ENCODE data around the gene GADL1.
A peak's percentile ranks its signal among the peaks of the same experiment; 100 is the strongest.

GADL1 gene

GRCh38 chr3:30752491-30752890, 142.0 kb downstream of the GADL1 start:
- no peak for DNase-seq (ENCODE audit: extremely low read depth, low read depth)
- no peak for TF ChIP-seq CTCF (IDR thresholded peaks at IDR 0.05; ENCODE audit: low read depth, low read length)

- peak; percentile 39 for TF ChIP-seq CTCF (IDR thresholded peaks at IDR 0.05; ENCODE audit: low read depth, low read length)
- peak; percentile 15 for DNase-seq (ENCODE audit: extremely low read depth, low read depth)
Measured at GRCh38 chr3:30751610-30752299, 142.7 kb downstream of the GADL1 start.

GRCh38 chr3:30750967-30751366, 143.5 kb downstream of the GADL1 start:
- TF ChIP-seq CTCF (IDR thresholded peaks at IDR 0.05; ENCODE audit: low read depth, low read length) = no peak

GRCh38 chr3:30749230-30749629, 145.2 kb downstream of the GADL1 start:
- no peak for TF ChIP-seq CTCF (IDR thresholded peaks at IDR 0.05; ENCODE audit: low read depth, low read length)
- DNase-seq (ENCODE audit: extremely low read depth, low read depth) = no peak

More at GRCh38 chr3:30750967-30751366, 143.5 kb downstream of the GADL1 start:
- no peak for DNase-seq (ENCODE audit: extremely low read depth, low read depth)

- peak; percentile 50 for TF ChIP-seq CTCF (IDR thresholded peaks at IDR 0.05; ENCODE audit: low read depth, low read length)
- DNase-seq (ENCODE audit: extremely low read depth, low read depth) = peak; percentile 12
Measured at GRCh38 chr3:30747771-30748281, 146.6 kb downstream of the GADL1 start.

- TF ChIP-seq CTCF (IDR thresholded peaks at IDR 0.05; ENCODE audit: low read depth, low read length) = no peak
- no peak for DNase-seq (ENCODE audit: extremely low read depth, low read depth)
Measured at GRCh38 chr3:30743641-30744317, 150.7 kb downstream of the GADL1 start.
